ENCODE data around the gene PEAR1.

PEAR1 gene

DNA sequence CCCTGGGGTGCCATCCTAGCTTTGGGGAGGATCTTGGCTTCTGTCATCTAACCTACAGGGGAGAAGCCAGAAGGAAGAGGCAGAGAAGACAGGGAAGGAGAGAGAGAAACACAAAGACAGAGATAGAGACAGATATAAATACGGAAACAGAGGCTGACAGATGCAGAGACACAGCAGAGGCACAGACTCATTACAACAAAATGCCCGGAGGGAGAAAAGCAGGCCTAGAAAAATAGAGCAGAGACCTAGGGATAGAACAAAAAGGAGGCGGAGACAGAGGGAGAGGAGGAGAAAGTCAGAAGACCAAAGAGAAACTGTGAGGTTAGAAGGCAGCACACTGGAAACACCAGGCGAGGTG, 1.9 kb downstream of the PEAR1 start:
- no peak overlapping the region for H3K9ac ChIP-seq (ENCODE audit: low read length)
- H3K36me3 ChIP-seq (ENCODE audit: control insufficient read depth, insufficient read depth, low read length): no peaks in the 10 kb centered on the region
- no peak overlapping the region for H3K4me3 ChIP-seq (ENCODE audit: low read depth, low read length)
- H3K27ac ChIP-seq (ENCODE audit: low read depth, low read length): no peak overlapping the region
- H3K4me1 ChIP-seq (ENCODE audit: control insufficient read depth, insufficient read depth, low read length): peaks cover 54% of the 10 kb centered on the region
- no peaks in the 10 kb centered on the region for H3K9me3 ChIP-seq (ENCODE audit: control insufficient read depth, insufficient read depth, low read depth, low read length)
- peaks cover 55% of the 10 kb centered on the region for H3K27me3 ChIP-seq (ENCODE audit: control insufficient read depth, insufficient read depth, low read length)

DNA sequence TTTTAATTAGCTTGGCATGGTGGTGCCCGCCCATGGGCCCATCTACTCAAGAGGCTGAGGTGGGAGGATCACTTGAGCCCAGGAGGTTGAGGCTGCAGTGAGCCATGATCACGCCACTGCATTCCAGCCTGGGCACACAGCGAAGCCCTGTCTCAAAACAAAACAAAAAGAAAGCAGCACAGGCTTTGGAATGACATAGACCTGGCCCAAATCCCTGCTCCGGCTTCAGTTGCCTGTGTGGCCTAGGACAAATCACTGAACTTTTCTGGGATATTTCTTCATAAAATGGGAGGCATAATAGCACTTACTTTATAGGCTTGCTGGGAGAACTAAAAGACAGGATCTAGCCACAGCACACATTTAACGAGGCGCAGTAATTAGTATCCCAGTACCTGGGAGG, 2.4 kb downstream of the PEAR1 start:
- Histone ChIP-seq H3K4me3 (ENCODE audit: low read depth, low read length) (no peak overlapping the region), H3K9ac (ENCODE audit: low read length) (no peak overlapping the region), H3K27ac (ENCODE audit: low read depth, low read length) (no peak overlapping the region), H3K27me3 (ENCODE audit: control insufficient read depth, insufficient read depth, low read length) (peaks cover 50% of the 10 kb centered on the region), H3K9me3 (ENCODE audit: control insufficient read depth, insufficient read depth, low read depth, low read length) (no peaks in the 10 kb centered on the region), H3K36me3 (ENCODE audit: control insufficient read depth, insufficient read depth, low read length) (no peaks in the 10 kb centered on the region), H3K4me1 (ENCODE audit: control insufficient read depth, insufficient read depth, low read length) (peaks cover 54% of the 10 kb centered on the region)

DNA sequence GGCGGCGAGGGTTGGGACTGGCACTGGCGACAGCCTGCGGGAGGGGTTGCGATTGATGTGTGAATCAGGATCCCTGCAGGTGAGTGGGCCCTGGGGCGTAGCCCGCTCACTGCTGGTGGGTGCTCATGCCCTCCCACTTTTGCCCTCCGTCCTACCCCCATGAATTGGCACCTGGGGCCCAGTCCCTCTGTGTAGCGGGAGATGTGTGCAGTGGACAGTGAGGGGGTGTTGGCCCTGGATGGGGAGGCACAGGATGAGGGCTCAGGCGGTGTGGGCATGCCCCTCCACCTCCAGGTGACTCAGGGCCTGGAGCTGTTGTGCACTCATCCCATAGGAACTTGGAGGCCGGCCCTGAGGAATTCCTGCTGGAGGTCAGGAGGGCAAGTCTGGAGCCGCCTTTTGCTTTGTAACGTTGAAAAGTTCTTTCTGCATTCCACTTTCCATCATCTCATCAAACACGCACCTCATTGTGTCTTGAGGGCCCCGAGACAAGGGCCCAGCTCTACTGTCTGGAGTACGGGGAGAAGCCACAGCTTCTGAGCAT, 3.0 kb downstream of the PEAR1 start:
- H3K4me1 ChIP-seq (ENCODE audit: control insufficient read depth, insufficient read depth, low read length): peaks cover 53% of the 10 kb centered on the region
- H3K9ac ChIP-seq (ENCODE audit: low read length): peak overlapping the region; percentile 48
- H3K27me3 ChIP-seq (ENCODE audit: control insufficient read depth, insufficient read depth, low read length): peaks cover 46% of the 10 kb centered on the region
- H3K27ac ChIP-seq (ENCODE audit: low read depth, low read length): no peak overlapping the region; the same call in 1 of the 2 replicates
- H3K4me3 ChIP-seq (ENCODE audit: low read depth, low read length): no peak overlapping the region
- H3K9me3 ChIP-seq (ENCODE audit: control insufficient read depth, insufficient read depth, low read depth, low read length): no peaks in the 10 kb centered on the region
- H3K36me3 ChIP-seq (ENCODE audit: control insufficient read depth, insufficient read depth, low read length): no peaks in the 10 kb centered on the region

DNA sequence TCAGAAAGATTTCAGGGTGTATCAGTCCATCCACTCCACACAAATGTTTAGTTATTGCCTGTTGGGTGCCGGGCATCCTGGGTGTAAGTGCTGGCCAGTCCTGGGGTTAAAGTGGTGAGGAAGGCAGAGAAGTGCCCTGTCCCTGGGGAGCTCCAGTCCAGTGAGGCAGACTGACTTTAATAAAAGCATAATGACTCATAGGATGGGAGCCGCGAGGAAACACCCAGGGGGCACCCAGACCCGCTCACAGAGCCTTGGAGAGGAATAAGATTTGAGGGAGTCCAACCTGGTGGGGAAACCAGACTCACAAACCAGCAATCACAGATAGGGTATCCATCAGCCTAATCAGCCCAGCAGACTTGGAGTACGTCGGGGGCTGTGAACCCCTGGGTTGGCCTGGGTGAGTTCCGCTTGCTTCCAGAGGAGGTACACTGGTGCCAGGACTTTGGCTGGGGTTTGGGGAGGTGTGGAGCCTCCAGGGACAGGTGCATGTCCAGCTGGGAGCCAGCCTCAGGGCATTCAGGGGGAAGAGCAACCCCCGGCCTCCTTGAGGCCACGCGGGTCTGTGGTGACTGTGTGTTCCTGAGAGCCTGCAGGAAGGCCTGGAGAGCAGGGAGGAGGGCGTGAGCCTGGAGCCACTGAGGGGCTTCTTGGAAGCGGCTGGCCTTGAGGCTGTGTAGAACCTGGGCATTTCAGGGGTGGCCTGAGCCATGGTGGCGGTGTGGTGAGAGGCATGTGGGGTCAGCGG, 3.7 kb downstream of the PEAR1 start:
- Histone ChIP-seq H3K4me3 (ENCODE audit: low read depth, low read length) (no peak overlapping the region), H3K36me3 (ENCODE audit: control insufficient read depth, insufficient read depth, low read length) (no peaks in the 10 kb centered on the region), H3K27ac (ENCODE audit: low read depth, low read length) (no peak overlapping the region; the same call in 1 of the 2 replicates), H3K9ac (ENCODE audit: low read length) (peak overlapping the region; percentile 48), H3K9me3 (ENCODE audit: control insufficient read depth, insufficient read depth, low read depth, low read length) (no peaks in the 10 kb centered on the region), H3K4me1 (ENCODE audit: control insufficient read depth, insufficient read depth, low read length) (peaks cover 47% of the 10 kb centered on the region), H3K27me3 (ENCODE audit: control insufficient read depth, insufficient read depth, low read length) (peaks cover 39% of the 10 kb centered on the region)

DNA sequence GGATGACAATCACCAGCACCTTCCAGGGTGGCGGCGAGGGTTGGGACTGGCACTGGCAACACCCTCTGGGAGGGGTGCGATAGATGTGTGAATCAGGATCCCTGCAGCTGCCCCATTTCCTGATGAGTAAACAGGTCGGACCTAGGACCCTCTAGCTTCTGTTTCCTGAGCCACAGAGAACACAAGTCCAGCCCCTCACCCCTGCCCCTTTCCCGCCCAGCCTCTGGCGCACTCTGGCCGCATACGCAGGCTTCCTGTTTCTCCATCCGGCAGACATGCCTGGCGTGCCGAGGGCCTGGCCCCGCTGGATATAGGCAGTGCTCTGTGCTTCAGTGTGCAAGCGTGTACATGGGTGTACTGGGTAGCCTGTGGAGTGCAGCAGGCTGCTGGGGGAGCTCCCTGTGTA, 4.6 kb downstream of the PEAR1 start:
- H3K9ac ChIP-seq (ENCODE audit: low read length): no peak overlapping the region
- no peak overlapping the region for H3K27ac ChIP-seq (ENCODE audit: low read depth, low read length)
- no peaks in the 10 kb centered on the region for H3K9me3 ChIP-seq (ENCODE audit: control insufficient read depth, insufficient read depth, low read depth, low read length)
- H3K36me3 ChIP-seq (ENCODE audit: control insufficient read depth, insufficient read depth, low read length): no peaks in the 10 kb centered on the region
- H3K4me3 ChIP-seq (ENCODE audit: low read depth, low read length): no peak overlapping the region
- H3K4me1 ChIP-seq (ENCODE audit: control insufficient read depth, insufficient read depth, low read length): peaks cover 47% of the 10 kb centered on the region
- H3K27me3 ChIP-seq (ENCODE audit: control insufficient read depth, insufficient read depth, low read length): peaks cover 31% of the 10 kb centered on the region

DNA sequence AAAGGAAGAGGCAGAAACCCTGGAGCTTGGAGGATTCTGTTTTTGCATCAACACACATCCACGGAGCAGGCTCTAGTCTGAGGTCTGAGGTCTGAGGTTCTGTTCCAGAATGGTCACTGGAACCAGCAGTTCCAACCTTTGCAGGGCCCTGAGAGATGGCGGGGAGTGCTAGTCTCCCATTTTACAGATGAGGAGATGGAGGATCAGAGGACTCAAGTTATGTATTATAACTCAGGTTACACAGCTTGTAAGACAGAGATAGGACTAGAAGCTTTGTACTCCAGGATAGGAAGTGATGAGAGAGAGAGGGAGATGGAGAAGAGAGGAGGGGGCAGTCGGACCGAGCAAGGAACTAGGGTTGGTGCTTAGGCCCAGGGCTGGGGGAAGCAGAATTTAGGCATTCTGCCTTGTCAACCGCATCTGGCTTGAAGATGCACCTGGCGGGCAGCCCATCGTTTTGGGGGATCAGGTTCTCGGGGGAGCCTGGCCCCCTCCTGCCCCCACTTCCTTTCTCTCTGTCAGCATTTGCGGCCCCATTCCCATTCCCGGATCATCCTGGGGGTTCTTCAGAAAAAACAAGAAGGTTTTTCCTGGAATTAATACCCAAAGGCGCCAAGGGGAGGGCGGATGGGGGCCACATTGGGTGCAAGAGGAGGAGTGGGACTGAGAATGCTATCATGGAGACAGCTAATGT, 5.6 kb downstream of the PEAR1 start:
- peaks cover 42% of the 10 kb centered on the region for H3K4me1 ChIP-seq (ENCODE audit: control insufficient read depth, insufficient read depth, low read length)
- H3K27ac ChIP-seq (ENCODE audit: low read depth, low read length): no peak overlapping the region
- H3K9me3 ChIP-seq (ENCODE audit: control insufficient read depth, insufficient read depth, low read depth, low read length): no peaks in the 10 kb centered on the region
- H3K9ac ChIP-seq (ENCODE audit: low read length): no peak overlapping the region
- H3K27me3 ChIP-seq (ENCODE audit: control insufficient read depth, insufficient read depth, low read length): peaks cover 22% of the 10 kb centered on the region
- no peaks in the 10 kb centered on the region for H3K36me3 ChIP-seq (ENCODE audit: control insufficient read depth, insufficient read depth, low read length)
- no peak overlapping the region for H3K4me3 ChIP-seq (ENCODE audit: low read depth, low read length)

DNA sequence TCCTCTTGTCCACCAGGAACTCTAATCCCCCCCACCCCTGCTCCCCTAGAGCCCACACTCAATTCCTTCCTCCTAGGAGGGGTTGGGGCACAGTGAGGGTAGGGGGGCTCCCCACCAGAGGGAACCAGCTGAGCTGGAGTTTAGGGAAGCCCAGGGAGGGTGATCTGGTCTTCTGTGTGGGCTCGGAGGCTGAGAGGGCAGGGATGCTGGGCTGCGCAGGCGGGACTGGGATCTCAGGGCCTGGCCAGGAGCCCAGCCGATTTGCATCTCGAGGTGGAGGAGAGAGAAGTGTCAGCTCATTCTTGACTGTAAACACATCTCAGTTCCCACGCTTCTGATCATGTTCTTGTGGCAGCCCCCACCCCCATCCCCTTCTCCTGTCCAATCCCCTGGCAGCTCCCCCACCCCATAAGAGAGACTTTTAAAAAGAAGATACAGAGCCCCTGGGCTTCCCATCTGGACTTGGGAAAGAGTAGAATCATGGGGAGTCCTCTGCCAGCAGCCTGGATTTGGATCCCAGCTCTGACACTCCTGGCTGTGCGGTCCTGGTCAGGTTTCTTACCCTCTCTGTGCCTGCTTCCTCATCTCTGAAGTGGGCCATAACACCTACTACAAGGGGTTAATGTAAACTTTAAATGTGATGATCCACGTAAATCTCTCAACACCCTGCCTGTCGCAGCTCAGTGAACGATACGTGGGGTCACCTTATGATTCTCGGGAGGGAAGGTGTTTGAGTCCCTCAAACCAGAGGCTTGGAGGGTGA, 6.6 kb downstream of the PEAR1 start:
- peaks cover 12% of the 10 kb centered on the region for H3K27me3 ChIP-seq (ENCODE audit: control insufficient read depth, insufficient read depth, low read length)
- no peak overlapping the region for H3K4me3 ChIP-seq (ENCODE audit: low read depth, low read length)
- peaks cover 33% of the 10 kb centered on the region for H3K4me1 ChIP-seq (ENCODE audit: control insufficient read depth, insufficient read depth, low read length)
- no peaks in the 10 kb centered on the region for H3K9me3 ChIP-seq (ENCODE audit: control insufficient read depth, insufficient read depth, low read depth, low read length)
- H3K27ac ChIP-seq (ENCODE audit: low read depth, low read length): no peak overlapping the region
- no peaks in the 10 kb centered on the region for H3K36me3 ChIP-seq (ENCODE audit: control insufficient read depth, insufficient read depth, low read length)
- no peak overlapping the region for H3K9ac ChIP-seq (ENCODE audit: low read length)

DNA sequence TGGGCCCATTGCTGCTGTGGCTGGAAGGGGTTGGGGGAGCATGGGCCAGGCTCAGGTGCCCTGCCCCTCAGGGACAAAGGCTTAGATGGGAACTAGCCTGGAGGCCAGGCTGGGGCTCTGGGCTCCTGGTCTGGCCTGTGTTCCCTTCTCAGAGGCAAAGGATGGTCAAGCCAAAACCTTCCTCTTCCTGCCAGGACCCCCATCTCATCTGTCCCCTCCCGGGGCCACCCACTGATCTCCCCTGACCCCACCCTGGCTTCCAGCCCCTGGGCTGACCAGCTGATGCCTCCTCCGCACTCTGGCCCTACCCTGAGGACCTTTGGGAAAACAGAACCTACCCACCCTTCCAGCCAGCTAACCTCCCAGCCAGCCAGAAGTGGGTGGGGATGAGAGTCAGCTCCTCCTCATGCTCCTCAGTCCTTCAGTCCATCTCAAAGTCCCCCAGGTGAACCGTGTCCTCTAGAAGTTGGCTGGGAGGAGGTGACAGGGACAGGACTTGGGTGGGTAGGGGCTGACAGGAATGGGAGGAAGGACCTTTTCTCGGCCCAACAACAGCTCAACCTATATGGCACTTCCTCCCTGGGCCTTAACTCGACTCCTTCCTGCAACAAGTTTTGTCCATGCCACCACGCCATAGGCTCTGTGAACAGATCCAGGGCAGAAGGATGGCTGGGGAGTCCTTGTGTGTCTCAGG, 7.5 kb downstream of the PEAR1 start:
- Histone ChIP-seq H3K9me3 (ENCODE audit: control insufficient read depth, insufficient read depth, low read depth, low read length) (no peaks in the 10 kb centered on the region), H3K36me3 (ENCODE audit: control insufficient read depth, insufficient read depth, low read length) (no peaks in the 10 kb centered on the region), H3K27ac (ENCODE audit: low read depth, low read length) (no peak overlapping the region), H3K4me1 (ENCODE audit: control insufficient read depth, insufficient read depth, low read length) (peaks cover 27% of the 10 kb centered on the region), H3K27me3 (ENCODE audit: control insufficient read depth, insufficient read depth, low read length) (peaks cover 10% of the 10 kb centered on the region; the same call in 1 of the 2 replicates), H3K9ac (ENCODE audit: low read length) (no peak overlapping the region), H3K4me3 (ENCODE audit: low read depth, low read length) (no peak overlapping the region)

DNA sequence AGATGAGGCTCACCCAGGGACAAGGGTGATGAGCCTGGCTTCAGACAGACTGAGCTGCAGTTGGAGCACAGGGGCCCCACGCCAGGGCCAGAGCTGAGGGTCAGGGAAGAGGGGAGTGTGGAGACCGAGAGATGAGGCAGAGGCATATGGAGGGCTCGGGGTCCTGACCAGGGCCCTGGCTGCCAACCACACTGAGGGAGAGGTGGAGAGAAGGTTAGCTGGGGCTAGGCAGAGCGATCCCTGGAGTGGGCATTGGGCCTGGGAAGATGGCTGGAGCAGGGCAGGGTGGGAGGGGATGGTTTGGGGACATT, 8.0 kb downstream of the PEAR1 start:
- Histone ChIP-seq H3K4me3 (ENCODE audit: low read depth, low read length) (no peak overlapping the region), H3K4me1 (ENCODE audit: control insufficient read depth, insufficient read depth, low read length) (peaks cover 22% of the 10 kb centered on the region), H3K9ac (ENCODE audit: low read length) (no peak overlapping the region), H3K27me3 (ENCODE audit: control insufficient read depth, insufficient read depth, low read length) (peaks cover 10% of the 10 kb centered on the region; the same call in 1 of the 2 replicates), H3K36me3 (ENCODE audit: control insufficient read depth, insufficient read depth, low read length) (no peaks in the 10 kb centered on the region), H3K27ac (ENCODE audit: low read depth, low read length) (no peak overlapping the region), H3K9me3 (ENCODE audit: control insufficient read depth, insufficient read depth, low read depth, low read length) (no peaks in the 10 kb centered on the region)

DNA sequence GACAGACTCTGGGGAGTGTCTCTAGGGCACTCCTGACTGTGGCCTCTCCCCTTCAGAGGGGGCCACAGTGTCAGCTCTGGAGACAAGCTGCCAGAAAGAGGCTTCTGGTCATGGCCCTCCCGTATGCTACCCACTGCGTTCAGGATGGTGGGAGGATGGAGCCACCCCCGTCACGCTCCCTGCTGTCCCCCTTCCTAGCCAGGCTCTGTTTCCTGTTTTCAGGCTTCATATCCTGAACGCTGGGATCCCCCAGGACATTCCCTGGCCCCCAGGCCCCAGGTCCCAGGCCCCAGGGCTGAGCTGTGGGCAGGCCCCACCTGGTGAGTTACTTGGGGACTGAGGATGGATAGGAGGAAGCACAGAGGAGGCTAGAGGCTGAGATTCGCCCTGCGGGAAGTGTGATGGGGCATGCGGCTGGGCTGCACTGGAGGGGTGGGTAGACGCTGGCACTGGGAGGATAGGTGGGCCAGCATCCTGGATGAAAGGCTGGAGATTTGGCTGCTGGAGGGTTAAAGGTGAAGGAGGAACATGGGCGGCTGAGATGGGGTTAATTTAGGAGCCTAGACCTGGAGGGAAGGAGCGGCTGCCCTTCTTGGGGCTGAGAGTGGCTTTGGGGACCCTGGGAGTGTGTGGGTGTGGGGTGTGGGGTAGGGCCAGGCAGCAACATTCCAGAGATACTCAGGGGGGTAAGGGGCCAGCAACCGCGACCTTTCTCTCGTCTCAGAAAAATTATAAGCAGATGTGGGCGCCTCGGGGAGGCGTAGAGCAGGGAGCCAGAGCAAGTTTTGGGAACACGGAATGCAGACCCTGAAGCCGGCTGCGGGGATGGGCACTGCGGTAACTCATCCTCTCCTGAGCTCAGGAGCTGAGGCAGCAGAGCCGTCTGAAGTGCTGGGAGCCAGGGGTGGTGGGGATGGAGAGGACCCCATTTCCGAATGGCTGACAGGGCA, 8.7 kb downstream of the PEAR1 start:
- peaks cover 16% of the 10 kb centered on the region for H3K4me1 ChIP-seq (ENCODE audit: control insufficient read depth, insufficient read depth, low read length)
- no peaks in the 10 kb centered on the region for H3K9me3 ChIP-seq (ENCODE audit: control insufficient read depth, insufficient read depth, low read depth, low read length)
- H3K27ac ChIP-seq (ENCODE audit: low read depth, low read length): no peak overlapping the region
- H3K9ac ChIP-seq (ENCODE audit: low read length): no peak overlapping the region
- no peaks in the 10 kb centered on the region for H3K36me3 ChIP-seq (ENCODE audit: control insufficient read depth, insufficient read depth, low read length)
- no peak overlapping the region for H3K4me3 ChIP-seq (ENCODE audit: low read depth, low read length)
- H3K27me3 ChIP-seq (ENCODE audit: control insufficient read depth, insufficient read depth, low read length): peaks cover 10% of the 10 kb centered on the region; the same call in 1 of the 2 replicates
